BJ (cell line): ENCODE measurements around the gene TNRC6C. TPM values are rescaled to one million over a fixed set of nuclear protein-coding genes. Genes with fewer than 3 reads are reported as not detected.
"Not testable (repeated sequence)": the region's sequence is repeated elsewhere in the genome, so short reads cannot be mapped to it uniquely, and the experiment has no call there.

Experiments used
- CTCF ChIA-PET: fragments of 350-600 bp; formaldehyde crosslinking; extraction: SDS; loops from one replicate; lab custom pipeline; 2021; ENCODE audit warnings: antibody characterized with exemption, inconsistent platforms; lab: Yijun Ruan, JAX
- POLR2A ChIA-PET: fragments of 300-600 bp; sonication (Branson Sonifier 250); formaldehyde crosslinking; extraction: SDS; loops from one replicate; lab custom pipeline; 2021; ENCODE audit warnings: antibody characterized with exemption; lab: Charles Lee
- DNase-seq: peaks from one replicate; pipeline ENCODE4 v3.0.0-alpha.2; 2011; ENCODE audit warnings: low read depth
- H3K27me3 ChIP-seq: 2 replicates; pipeline ENCODE4 v1.6.0; 2011; ENCODE audit warnings: low read length; ENCODE audit not compliant: control insufficient read depth, insufficient read depth
- H3K36me3 ChIP-seq: 2 replicates; pipeline ENCODE4 v1.5.1; 2011; ENCODE audit warnings: low read length; ENCODE audit not compliant: control insufficient read depth, insufficient read depth
- H3K4me3 ChIP-seq: 2 replicates; pipeline ENCODE4 v1.5.1; 2011; ENCODE audit warnings: low read depth, mild to moderate bottlenecking, control low read depth, low read length
- polyA plus RNA-seq: library from polyadenylated mRNA; depleted of rRNA; stranded (reverse); fragments of >200 nt; gene quantifications from 2 replicates; pipeline ENCODE4 v1.2.3, GENCODE V29; 2011
- TF ChIP-seq, protein P1 (sequence below): IDR thresholded peaks from 2 replicates; pipeline ENCODE4 v1.5.1; 2011; ENCODE audit warnings: low read depth, mild to moderate bottlenecking, control low read depth, inconsistent platforms, low read length, moderate library complexity; ENCODE audit not compliant: insufficient read depth

The TNRC6C gene
- polyA plus RNA-seq, 1 experiment, result 0.91 TPM

DNA sequence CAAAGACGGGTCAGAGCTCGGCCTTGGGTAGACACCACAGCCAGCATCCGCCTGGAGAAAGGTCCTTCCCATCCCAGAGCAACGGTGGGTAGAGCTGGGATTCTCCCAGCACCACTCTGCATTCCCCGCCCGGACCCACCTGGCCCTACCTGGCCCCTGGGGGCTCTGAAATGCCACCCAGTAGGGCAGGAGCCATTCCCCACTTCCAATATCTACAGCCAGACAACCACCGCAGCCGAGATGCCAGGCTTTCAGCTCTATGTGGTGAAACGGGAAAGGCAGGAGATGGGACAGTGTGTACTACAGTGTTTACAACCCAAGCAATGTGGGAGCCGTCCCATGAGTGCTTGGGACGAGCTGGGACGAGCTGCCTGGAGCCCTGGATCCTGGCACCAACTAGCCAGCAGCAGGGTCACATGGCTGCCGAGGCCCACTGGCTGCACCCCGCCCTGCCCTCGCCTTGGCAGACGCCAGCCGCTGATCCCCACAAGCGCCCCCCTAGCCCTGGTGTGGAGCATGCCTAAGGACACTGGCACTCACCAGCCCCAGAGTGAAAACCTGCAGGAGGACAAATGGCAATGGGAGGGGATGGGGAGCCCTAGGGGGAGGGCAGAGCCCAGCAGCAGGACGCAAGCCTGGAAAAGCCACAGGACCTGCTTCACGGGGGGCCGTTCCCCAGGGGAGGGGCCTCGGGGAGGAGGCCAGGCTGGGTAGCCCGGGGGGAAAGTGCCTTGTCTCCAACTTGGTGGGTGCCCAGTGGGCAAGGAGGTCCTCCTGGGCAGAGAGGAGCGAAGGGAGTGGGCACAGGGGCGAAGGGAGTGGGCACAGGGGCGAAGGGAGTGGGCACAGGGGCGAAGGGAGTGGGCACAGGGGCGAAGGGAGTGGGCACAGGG lies 156.6 kb downstream of the TNRC6C start:
- POLR2A ChIA-PET, result no interaction called here
- H3K36me3 ChIP-seq, result no peaks in the 10 kb centered on the region
- CTCF ChIA-PET, result interaction anchor here (0.8 to 3.2 kb wide), 5 partner anchors 61 to 136 kb away, joined by 3 to 17 read pairs (median 5); partner anchors contain the start of genes AFMID and TK1
- TF ChIP-seq, protein P1, sequence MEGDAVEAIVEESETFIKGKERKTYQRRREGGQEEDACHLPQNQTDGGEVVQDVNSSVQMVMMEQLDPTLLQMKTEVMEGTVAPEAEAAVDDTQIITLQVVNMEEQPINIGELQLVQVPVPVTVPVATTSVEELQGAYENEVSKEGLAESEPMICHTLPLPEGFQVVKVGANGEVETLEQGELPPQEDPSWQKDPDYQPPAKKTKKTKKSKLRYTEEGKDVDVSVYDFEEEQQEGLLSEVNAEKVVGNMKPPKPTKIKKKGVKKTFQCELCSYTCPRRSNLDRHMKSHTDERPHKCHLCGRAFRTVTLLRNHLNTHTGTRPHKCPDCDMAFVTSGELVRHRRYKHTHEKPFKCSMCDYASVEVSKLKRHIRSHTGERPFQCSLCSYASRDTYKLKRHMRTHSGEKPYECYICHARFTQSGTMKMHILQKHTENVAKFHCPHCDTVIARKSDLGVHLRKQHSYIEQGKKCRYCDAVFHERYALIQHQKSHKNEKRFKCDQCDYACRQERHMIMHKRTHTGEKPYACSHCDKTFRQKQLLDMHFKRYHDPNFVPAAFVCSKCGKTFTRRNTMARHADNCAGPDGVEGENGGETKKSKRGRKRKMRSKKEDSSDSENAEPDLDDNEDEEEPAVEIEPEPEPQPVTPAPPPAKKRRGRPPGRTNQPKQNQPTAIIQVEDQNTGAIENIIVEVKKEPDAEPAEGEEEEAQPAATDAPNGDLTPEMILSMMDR, result no peak
- DNase-seq, result no peak
- peaks cover 2% of the 10 kb centered on the region; the same call in 1 of the 2 replicates for H3K27me3 ChIP-seq
- H3K4me3 ChIP-seq, result no peak overlapping the region

DNA sequence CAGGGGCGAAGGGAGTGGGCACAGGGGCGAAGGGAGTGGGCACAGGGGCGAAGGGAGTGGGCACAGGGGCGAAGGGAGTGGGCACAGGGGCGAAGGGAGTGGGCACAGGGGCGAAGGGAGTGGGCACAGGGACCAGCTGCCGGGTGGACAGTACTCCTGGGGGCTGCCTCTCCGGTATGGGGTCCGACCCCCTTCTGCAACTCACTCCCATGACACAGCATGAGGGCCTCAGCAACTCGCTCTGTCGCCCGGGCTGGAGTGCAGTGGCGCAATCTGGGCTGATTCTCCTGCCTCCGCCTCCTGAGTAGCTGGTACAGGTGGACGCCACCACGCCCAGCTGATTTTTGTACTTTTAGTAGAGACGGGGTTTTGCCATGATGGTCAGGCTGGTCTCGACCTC lies 157.3 kb downstream of the TNRC6C start:
- CTCF ChIA-PET, result interaction anchor here (1.7 to 3.2 kb wide), 2 partner anchors 61 to 135 kb away, joined by 10 to 17 read pairs; no protein-coding TSS in a partner anchor
- POLR2A ChIA-PET, H3K27me3 ChIP-seq, DNase-seq, H3K36me3 ChIP-seq, H3K4me3 ChIP-seq: not testable (repeated sequence)

DNA sequence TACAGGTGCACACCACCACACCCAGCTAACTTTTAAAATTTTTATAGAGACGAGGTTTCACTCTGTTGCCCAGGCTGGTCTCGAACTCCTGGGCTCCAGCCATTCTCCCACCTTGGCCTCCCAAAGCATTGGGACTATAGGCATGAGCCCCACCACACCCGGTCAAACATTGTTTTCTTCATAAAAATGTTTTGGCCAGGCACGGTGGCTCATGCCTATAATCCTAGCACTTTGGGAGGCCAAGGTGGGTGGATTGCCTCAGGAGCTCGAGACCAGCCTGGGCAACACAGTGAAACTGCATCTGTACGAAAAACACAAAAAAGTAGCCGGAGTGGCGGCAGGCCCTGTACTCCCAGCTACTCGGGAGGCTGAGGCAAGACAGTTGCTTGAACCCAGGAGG lies 157.9 kb downstream of the TNRC6C start:
- Histone ChIP-seq H3K36me3 (no peaks in the 10 kb centered on the region), H3K4me3 (no peak overlapping the region), H3K27me3 (peaks cover 2% of the 10 kb centered on the region; the same call in 1 of the 2 replicates)
- POLR2A ChIA-PET, result no interaction called here
- DNase-seq, result no peak
- TF ChIP-seq, protein P1, result no peak
- CTCF ChIA-PET, result interaction anchor here (3.2 kb wide), 1 partner anchor 134 kb away, joined by 17 read pairs; no protein-coding TSS in a partner anchor

DNA sequence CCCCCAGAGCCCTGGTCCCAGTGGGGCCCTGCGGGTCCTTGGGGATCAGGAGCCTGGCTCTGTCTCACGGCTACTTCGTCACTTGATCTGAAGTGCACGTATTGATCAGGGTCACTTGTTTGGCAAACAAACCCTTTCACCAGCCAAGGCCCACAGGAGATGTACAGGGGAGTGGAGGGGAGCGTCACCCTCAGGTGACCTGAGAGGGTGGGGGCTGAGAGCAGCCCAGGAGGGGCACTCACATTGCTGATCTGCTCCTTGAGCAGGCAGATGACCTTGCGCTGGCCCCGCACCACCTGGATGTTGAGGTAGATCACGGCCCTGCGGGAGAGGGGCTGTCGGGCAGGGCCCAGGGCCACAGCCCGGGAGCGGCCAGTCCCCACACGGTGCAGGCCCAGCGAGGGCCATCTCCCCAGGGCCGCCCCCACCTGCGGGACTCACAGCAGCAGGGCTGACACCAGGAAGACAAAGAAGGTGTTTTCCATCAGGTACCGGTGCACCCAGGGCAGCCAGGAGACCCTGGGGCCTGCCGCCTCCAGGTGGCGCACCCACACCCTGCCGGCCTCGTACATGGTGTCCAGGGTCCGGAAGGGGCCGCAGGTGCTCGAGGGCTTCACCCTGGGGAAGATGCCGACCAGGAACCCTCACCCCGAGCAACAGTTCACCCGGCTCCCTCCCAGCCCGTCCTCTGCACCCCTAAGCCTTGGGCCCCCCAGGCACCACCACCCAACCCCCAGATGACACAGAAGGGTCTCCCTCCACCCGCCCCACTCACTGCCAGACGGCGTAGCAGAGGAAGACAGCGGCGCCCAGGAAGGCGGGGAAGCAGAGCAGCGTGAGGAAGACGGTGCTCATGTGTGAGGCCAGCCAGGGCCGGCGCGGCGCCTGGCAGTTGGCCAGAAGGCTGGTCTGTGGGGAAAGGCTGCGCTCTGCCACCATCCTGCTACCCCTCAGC lies 158.8 kb downstream of the TNRC6C start:
- no peak for DNase-seq
- Histone ChIP-seq H3K4me3 (no peak overlapping the region), H3K27me3 (peaks cover 2% of the 10 kb centered on the region; the same call in 1 of the 2 replicates), H3K36me3 (no peaks in the 10 kb centered on the region)
- CTCF ChIA-PET, result interaction anchor here (3.2 kb wide), 1 partner anchor 133 kb away, joined by 17 read pairs; no protein-coding TSS in a partner anchor
- TF ChIP-seq, protein P1, result no peak; the same call in 1 of the 2 replicates
- POLR2A ChIA-PET, result no interaction called here

DNA sequence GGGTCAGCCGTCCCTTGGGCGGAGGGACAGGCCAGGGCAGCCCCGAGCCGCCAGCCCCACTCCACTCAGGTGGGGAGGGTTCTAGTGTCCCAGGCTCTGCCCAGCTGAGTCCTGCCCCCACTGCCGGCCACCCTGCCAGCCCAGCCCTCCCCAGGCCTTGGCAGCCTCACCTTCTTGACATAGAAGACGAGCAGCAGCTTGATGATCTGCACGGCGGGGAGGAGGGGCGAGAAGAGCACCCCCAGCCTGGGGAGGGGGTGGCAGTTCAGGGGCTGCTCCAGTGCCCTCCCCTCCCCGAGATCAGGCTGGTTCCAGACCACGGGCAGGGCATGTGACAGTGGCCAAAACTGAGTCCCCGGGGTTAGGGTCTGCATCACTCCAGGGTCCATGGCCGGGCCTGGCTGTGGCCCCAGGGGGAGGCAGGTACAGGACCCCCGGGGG lies 160.3 kb downstream of the TNRC6C start:
- no peaks in the 10 kb centered on the region for H3K36me3 ChIP-seq
- no peak overlapping the region for H3K4me3 ChIP-seq
- CTCF ChIA-PET, result interaction anchor here (0.8 kb wide), 1 partner anchor 9 kb away, joined by 3 read pairs; no protein-coding TSS in a partner anchor
- DNase-seq, result no peak
- no peaks in the 10 kb centered on the region; the same call in 1 of the 2 replicates for H3K27me3 ChIP-seq
- TF ChIP-seq, protein P1, result no peak
- POLR2A ChIA-PET, result no interaction called here
